Suprapubic skin (tissue), 4 donors: ENCODE measurements around the gene STARD9. TPM values are rescaled to one million over a fixed set of nuclear protein-coding genes. Genes with fewer than 3 reads are reported as not detected.

Source experiments
- DNase-seq, 2 donors: peaks; one replicate each; pipeline ENCODE4 v3.0.0-alpha.2; 2019; ENCODE audit warnings: low spot score in 2 of 2
- H3K27ac ChIP-seq: fragments of 200-600 bp; sonication (generic); one replicate; pipeline ENCODE4 v1.5.1; 2019
- H3K27me3 ChIP-seq: fragments of 200-600 bp; sonication (generic); one replicate; pipeline ENCODE4 v1.5.1; 2019
- H3K36me3 ChIP-seq: fragments of 200-600 bp; sonication (generic); one replicate; pipeline ENCODE4 v1.5.1; 2019
- H3K4me1 ChIP-seq: fragments of 200-600 bp; sonication (generic); one replicate; pipeline ENCODE4 v1.5.1; 2019
- H3K4me3 ChIP-seq: fragments of 200-600 bp; sonication (generic); one replicate; pipeline ENCODE4 v1.5.1; 2019; ENCODE audit warnings: mild to moderate bottlenecking
- H3K9me3 ChIP-seq: fragments of 200-600 bp; sonication (generic); one replicate; pipeline ENCODE4 v1.5.1; 2019
- CTCF ChIP-seq, 2 donors: fragments of 200-600 bp in 1 of 2; fragments of 450-650 bp in 1 of 2; sonication (generic) in 1 of 2; IDR thresholded peaks; one replicate each; pipeline ENCODE4 v1.5.1; 2016 to 2019; ENCODE audit warnings: antibody characterized with exemption in 2 of 2, mild to moderate bottlenecking in 1 of 2, moderate library complexity in 1 of 2
- EP300 ChIP-seq: sonication (generic); formaldehyde crosslinking; IDR thresholded peaks from one replicate; pipeline ENCODE4 v1.6.1; 2017; ENCODE audit warnings: antibody characterized with exemption
- POLR2A ChIP-seq, 2 donors: fragments of 450-650 bp; IDR thresholded peaks; one replicate each; pipeline ENCODE4 v1.6.1; 2017; ENCODE audit warnings: antibody characterized with exemption in 2 of 2, mild to moderate bottlenecking in 2 of 2, moderate library complexity in 2 of 2
- POLR2AphosphoS5 ChIP-seq, 3 donors: sonication (generic); formaldehyde crosslinking; IDR thresholded peaks; one replicate each; pipeline ENCODE4 v1.6.1; 2017; ENCODE audit warnings: antibody characterized with exemption in 3 of 3
- WGBS: methylation state at CpG from one replicate; pipeline ENCODE4 v1.1.5; 2018; 5-methylcytosine and 5-hydroxymethylcytosine counted together
- total RNA-seq, 4 donors: library from RNA; depleted of rRNA; stranded (reverse); fragments of >200 nt; gene quantifications; one replicate each; pipeline ENCODE4 v1.1.0, GENCODE V29; 2016

Gene STARD9
- total RNA-seq, 4 donors from 2014 or later, result 5.0 to 24.6 (median 7.6) TPM

GRCh38 chr15:42581272-42581730 is 5.9 kb downstream of the STARD9 start:
- TF ChIP-seq POLR2A (IDR thresholded peaks at IDR 0.05) (no peak), POLR2AphosphoS5 (IDR thresholded peaks at IDR 0.05) (peak in 1 of 3 donors; percentile 13), EP300 (no peak)
- peak overlapping the region; percentile 69 for H3K27ac ChIP-seq
- H3K27me3 ChIP-seq, result no peaks in the 10 kb centered on the region
- peak overlapping the region; percentile 46 for H3K4me3 ChIP-seq
- peaks cover 48% of the 10 kb centered on the region for H3K4me1 ChIP-seq
- no peaks in the 10 kb centered on the region for H3K36me3 ChIP-seq
- no peaks in the 10 kb centered on the region for H3K9me3 ChIP-seq
- WGBS, result 3% methylated on average over 28 of the region's 37 CpGs
- DNase-seq, result peak; percentile 89 to 92

GRCh38 chr15:42582569-42583375 is 7.4 kb downstream of the STARD9 start:
- 83% methylated on average over 8 of the region's 8 CpGs for WGBS
- H3K27me3 ChIP-seq, result no peaks in the 10 kb centered on the region
- H3K4me1 ChIP-seq, result peaks cover 35% of the 10 kb centered on the region
- no peaks in the 10 kb centered on the region for H3K9me3 ChIP-seq
- no peak for DNase-seq
- no peak overlapping the region for H3K27ac ChIP-seq
- no peaks in the 10 kb centered on the region for H3K36me3 ChIP-seq
- no peak for TF ChIP-seq CTCF (IDR thresholded peaks at IDR 0.05)
- TF ChIP-seq EP300, result no peak
- TF ChIP-seq POLR2A (IDR thresholded peaks at IDR 0.05), result no peak
- TF ChIP-seq POLR2AphosphoS5 (IDR thresholded peaks at IDR 0.05), result no peak
- no peak overlapping the region for H3K4me3 ChIP-seq

- DNase-seq, result no peak
- Histone ChIP-seq H3K4me1 (peaks cover 31% of the 10 kb centered on the region), H3K4me3 (no peak overlapping the region), H3K9me3 (no peaks in the 10 kb centered on the region), H3K27me3 (no peaks in the 10 kb centered on the region), H3K27ac (no peak overlapping the region), H3K36me3 (no peaks in the 10 kb centered on the region)
- WGBS, result 67% methylated on average over 4 of the region's 4 CpGs
- no peak for TF ChIP-seq POLR2A (IDR thresholded peaks at IDR 0.05)
- TF ChIP-seq POLR2AphosphoS5 (IDR thresholded peaks at IDR 0.05), result no peak
- TF ChIP-seq EP300, result no peak
- no peak for TF ChIP-seq CTCF (IDR thresholded peaks at IDR 0.05)
Observed at GRCh38 chr15:42584031-42584765, 8.8 kb downstream of the STARD9 start.

- H3K36me3 ChIP-seq, result no peaks in the 10 kb centered on the region
- no peak overlapping the region for H3K27ac ChIP-seq
- no peak for DNase-seq
- WGBS, result 91% methylated on average over 5 of the region's 5 CpGs
- no peak overlapping the region for H3K4me3 ChIP-seq
- no peaks in the 10 kb centered on the region for H3K9me3 ChIP-seq
- no peaks in the 10 kb centered on the region for H3K27me3 ChIP-seq
- H3K4me1 ChIP-seq, result peaks cover 10% of the 10 kb centered on the region
- TF ChIP-seq POLR2A (IDR thresholded peaks at IDR 0.05) (no peak), EP300 (no peak), POLR2AphosphoS5 (IDR thresholded peaks at IDR 0.05) (no peak), CTCF (IDR thresholded peaks at IDR 0.05) (no peak)
Observed at GRCh38 chr15:42590619-42591237, 15.3 kb downstream of the STARD9 start.

GRCh38 chr15:42591238-42591934 is 16.0 kb downstream of the STARD9 start:
- no peak overlapping the region for H3K4me3 ChIP-seq
- TF ChIP-seq POLR2AphosphoS5 (IDR thresholded peaks at IDR 0.05) (no peak), EP300 (no peak), POLR2A (IDR thresholded peaks at IDR 0.05) (no peak), CTCF (IDR thresholded peaks at IDR 0.05) (no peak)
- H3K27me3 ChIP-seq, result no peaks in the 10 kb centered on the region
- no peaks in the 10 kb centered on the region for H3K9me3 ChIP-seq
- no peak for DNase-seq
- no peaks in the 10 kb centered on the region for H3K36me3 ChIP-seq
- H3K4me1 ChIP-seq, result peaks cover 13% of the 10 kb centered on the region
- H3K27ac ChIP-seq, result no peak overlapping the region
- 84% methylated on average over 10 of the region's 10 CpGs for WGBS
